HG03097 (cell line): ENCODE measurements around the gene HPCA.
"Not testable (repeated sequence)": the region's sequence is repeated elsewhere in the genome, so short reads cannot be mapped to it uniquely, and the experiment has no call there.

ENCODE experiments used
- ATAC-seq: cut with Tn5 transposase; IDR thresholded peaks from one replicate; pipeline ENCODE4 v1.9.1; 2021; ENCODE audit not compliant: unreplicated experiment, low FRiP score

Gene HPCA

DNA sequence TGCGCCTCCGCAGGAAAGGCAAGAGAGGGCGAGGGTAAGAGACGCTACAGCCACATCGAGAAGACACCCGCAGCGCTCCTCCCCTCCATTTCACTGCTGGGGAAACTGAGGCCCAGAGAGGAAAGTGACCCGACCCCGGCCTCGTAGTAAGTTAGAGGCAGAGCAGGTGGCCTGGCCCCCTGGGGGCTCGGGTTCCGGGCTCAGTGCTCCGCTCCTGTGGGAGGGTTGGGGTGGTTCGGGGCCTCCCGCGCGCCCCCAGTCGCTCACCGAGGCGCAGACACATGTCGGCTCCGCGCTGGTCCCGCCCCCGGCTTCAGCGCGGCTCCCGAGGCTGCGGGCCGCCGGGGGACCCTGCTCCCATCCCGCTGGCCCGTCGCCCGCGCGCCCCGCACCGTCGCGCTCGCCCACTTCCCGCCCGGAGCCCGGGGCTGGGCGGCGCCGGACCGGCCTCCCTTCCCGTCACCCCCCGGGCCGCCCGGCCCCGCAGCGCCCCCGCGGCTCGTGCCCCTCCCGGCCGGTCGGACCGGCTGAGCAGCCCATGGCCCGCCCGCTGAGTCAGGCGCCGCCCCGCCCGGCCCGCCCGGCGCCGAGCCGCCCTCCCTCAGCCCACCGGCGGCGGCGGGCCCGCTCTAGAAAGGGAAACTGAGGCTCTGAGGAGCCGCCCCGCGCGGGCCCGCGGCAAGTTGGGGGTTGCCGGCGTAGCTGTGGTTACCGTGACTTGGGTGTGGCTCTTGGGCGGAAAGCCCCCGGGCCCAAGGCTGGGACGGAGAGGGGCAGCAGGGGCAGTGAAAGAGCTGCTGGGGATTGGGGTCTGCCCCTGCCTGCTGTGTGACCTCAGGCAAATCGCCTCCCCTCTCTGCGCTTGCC lies 14.9 kb downstream of the HPCA start, which contains the start of gene TMEM54:
TSS of gene TMEM54 (minus strand) at position 434 of the 867 bp plus-strand sequence. CDS start at position 283, 151 bp downstream.
- ATAC-seq: no peak

DNA sequence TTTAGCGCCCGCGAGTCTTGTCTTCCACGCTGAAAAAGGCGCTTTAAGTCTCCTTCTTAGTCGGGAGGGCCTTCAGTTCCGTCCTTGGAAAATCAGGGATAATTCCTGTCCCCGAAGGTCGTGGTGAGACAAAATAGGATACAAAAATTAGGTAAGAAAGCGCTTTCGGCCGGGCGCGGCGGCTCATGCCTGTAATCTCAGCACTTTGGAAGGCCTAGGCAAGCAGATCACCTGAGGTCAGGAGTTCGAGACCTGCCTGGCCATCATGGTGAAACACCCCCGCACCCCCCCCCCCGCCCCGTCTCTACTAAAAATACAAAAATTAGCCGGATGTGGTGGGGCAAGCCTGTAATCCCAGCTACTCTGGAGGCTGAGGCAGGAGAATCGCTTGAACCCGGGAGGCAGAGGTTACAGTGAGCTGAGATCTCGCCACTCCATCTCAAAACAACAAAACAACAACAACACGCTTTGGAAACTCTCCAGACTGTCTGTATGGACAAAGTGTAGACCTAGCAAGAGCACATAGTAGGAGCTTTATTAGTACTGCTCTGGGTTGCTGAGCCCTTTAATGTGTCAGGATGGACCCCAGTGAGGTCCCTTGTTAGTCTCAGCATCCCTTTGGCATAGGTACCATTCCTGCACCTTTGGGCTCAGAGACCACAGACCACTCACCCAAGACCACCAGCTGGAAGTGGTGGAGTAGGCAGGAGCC lies 15.7 kb downstream of the HPCA start:
- ATAC-seq: no peak

DNA sequence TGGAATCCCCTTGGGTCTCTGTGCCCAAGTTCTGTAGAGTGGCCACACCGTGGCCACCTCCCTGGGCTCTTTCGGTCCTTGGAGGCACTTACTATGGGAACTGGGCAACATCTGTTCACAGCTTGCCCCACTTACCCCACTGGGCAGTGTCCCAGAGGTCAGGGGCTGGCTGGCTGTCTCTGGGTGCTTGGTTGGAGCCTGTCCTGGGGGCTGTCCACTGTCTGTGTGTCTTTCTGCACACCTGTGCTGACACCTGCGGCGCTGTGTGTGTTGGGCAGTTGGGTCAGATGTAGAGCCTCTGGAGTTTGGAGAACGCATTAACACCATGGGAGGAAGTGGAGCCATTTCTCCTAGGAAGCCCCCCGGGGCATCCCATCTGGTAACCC lies 16.2 kb downstream of the HPCA start:
- ATAC-seq: no peak

DNA sequence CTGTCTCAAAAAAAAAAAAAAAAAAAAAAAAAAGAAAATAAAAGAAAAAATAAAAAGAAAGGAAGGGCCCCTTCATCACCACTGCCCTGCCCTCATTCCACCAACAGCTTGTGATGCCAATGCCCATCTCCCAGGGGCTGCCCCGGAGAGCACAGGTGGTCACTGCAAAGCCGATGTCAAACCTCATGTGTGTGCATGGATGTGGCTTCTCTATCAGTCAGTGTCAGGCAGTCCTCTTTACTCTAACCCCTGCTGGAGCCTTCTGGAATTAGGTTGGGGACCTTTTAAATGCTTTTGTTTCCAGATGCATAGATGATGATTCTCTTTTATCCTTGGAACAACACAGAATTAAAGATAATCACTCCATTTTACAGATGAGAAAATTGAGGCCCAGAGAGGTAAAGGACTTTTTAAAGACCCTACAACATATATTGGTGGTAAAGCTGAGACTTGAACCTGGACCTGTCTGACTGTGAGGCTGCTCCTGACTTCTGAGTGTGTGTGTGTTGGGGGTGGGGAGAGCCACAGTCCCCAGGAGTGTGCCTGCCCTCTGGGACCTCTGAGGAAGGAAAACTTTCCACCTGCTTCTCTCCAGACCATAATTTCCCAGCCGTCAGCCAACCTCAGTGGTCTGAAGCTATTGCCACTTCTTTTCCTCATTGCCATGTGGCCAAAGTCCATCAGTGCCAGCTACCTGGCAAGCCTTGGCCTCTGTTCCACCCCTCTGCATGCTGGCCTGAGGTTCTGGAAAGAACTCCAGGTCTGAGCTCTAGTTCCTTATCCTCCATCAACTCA lies 17.9 kb downstream of the HPCA start:
- no peak for ATAC-seq

DNA sequence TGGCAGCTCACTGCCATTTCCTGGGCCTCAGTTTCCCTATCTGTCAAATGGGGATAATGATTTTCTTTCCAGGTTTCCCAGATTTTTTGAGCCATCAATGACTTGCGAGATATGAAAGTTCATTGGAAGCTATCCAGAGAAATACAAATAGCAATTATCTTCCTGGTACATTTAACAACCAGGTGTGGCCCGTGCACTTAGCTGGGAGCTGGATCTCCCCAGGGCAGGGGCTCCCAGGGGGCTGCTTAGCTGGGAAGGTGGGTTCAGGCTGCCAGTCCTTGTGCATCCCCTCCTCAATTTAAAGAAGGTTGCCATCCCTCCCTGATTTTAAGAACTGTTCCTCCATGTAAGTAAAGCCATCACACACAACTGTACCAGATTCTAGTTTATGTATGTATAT lies 18.5 kb downstream of the HPCA start:
- no peak for ATAC-seq

DNA sequence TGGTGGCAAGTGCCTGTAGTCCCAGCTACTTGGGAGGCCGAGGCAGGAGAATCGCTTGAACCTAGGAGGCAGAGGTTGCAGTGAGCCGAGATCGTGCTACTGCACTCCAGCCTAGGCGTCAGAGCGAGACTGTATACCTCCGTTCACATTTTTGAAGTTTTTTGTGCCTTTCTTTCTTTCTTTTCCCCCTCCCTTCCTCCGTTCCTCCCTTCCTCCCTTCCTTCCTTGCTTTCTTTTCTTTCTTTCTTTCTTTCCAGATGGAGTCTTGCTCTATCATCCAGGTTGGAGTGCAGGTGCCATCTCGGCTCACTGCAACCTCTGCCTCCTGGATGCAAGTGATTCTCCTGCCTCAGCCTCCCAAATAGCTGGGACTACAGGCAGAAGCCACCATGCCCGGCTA lies 19.3 kb downstream of the HPCA start:
- ATAC-seq: not testable (repeated sequence)

DNA sequence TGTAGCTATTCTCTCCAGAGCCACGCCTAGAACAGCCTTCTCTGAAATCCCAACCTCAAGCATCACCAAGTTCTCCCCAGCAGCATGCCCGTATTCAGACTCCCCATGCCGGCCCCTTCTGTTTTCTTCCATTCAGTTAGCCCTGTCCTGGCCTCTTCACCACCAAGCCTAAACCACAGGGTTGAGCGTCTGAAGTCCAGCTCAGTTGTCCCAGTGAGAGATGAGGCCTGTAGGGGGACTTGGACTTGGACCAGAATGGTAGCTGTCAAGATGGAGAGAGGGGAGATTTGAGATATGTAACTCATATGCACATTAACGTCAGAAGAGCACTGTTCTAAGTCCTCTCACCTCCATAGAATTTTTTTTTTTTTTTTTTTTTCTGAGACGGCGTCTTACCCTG lies 20.4 kb downstream of the HPCA start:
- ATAC-seq: no peak

DNA sequence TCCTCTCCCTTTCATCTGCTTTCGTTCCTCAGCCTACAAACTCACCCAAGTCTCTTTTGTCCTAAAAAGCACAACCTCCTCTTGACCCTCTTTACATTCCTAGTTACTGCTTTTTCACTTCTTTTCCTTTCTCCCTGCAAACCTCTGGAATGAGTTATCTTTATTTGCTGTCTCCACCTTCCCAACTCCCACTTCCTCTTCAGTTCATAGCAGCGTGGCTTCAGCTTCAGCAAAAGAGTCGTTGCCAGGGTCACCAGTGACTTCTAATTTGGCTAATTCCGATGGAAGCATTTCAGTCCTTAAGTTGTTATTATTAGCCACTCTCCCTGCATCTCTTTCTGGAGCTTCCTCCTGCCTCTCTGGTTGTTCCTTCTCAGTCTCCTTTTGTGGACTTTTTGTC lies 21.1 kb downstream of the HPCA start:
- ATAC-seq: no peak

DNA sequence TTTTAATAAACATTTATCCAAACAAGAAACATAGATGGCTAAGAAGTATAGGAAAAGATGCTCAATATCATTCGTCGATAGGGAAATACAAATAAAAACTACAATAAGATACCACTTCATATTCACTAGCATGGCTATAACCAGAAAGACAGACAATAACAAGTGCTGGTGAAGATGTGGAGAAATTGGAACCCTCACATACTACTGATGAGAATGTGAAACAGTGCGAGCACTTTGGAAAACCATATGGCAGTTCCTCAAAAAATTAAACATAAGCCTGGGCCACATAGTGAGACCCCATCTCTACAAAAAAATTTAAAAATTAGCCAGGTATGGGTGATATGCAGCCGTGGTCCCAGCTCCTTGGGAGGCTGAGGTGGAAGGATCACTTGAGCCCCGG lies 24.0 kb downstream of the HPCA start:
- ATAC-seq: no peak

DNA sequence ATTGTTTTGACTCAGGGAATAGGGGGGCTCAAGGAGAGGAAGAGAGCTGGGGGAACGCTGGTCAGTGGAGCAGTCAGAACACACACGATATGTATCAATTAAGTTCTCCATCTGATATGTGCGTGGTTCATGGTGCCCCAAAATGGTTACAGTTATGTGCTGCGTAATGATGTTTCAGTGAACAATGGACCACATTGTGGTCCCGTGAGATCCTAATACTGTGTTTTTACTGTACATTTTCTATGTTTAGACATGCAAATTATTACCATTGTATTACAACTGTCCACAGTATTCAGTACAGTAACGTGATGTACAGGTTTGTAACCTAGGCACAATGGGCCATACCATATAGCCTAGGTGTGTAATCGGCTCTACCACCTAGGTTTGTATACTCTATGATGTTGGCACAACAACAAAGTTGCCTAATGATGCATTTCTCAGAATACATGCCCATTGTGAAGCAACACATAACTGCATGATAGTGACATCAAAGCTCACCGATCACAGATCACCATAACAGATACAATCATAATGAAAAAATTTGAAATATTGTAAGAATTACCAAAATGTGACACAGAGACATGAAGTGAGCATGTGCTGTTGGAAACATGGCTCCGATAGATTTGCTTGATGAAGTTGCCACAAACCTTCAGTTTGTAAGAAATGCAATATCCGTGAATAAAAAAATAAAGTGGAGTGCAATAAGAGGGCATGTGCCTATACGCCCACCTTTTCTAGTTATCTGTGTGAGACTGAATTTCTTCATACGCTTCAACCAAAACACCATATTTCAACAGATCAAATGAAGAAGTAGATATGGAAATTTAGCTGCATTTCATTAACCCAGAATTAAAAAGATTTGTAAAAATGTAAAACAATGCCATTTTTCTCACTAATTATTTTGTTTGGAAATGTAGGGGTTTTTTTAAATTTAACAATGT lies 29.7 kb downstream of the HPCA start:
- ATAC-seq: no peak

DNA sequence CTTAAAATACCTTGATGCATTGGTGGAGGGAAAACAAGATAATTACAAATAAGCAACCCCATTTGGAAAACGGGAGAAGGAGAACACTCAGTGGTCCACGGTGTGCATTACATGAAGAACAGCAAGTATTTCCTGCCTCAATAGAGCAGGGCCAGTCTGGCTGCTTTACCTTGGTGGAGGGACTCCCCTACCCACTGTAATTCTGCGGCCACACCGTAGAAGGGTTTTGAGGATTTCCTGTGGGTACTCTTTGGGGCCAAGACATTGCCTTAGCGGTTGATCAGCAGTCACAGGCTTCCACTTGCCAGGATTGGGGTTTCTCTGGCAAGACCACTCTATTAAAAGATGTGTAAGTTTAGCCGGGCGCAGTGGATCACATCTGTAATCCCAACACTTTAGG lies 31.2 kb downstream of the HPCA start:
- no peak for ATAC-seq

DNA sequence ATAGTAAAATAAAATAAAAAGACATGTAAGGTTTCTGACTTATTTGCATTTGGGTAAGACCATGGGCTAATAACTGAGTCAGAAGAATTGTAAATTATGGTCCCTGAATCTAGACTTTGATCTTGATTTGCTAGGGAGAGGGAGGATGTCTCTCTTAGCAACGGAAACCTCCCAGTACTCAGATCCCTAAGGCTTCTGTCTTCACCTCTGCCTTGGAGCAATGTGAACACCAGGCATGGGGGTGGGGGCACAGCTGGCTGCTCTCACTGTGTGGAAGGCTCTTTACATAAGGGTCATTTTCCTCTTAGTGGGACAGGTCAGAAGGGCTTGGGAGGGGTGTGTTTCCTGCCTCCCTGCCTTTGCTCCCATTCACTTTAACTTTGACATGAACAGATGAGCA lies 31.9 kb downstream of the HPCA start:
- no peak for ATAC-seq

DNA sequence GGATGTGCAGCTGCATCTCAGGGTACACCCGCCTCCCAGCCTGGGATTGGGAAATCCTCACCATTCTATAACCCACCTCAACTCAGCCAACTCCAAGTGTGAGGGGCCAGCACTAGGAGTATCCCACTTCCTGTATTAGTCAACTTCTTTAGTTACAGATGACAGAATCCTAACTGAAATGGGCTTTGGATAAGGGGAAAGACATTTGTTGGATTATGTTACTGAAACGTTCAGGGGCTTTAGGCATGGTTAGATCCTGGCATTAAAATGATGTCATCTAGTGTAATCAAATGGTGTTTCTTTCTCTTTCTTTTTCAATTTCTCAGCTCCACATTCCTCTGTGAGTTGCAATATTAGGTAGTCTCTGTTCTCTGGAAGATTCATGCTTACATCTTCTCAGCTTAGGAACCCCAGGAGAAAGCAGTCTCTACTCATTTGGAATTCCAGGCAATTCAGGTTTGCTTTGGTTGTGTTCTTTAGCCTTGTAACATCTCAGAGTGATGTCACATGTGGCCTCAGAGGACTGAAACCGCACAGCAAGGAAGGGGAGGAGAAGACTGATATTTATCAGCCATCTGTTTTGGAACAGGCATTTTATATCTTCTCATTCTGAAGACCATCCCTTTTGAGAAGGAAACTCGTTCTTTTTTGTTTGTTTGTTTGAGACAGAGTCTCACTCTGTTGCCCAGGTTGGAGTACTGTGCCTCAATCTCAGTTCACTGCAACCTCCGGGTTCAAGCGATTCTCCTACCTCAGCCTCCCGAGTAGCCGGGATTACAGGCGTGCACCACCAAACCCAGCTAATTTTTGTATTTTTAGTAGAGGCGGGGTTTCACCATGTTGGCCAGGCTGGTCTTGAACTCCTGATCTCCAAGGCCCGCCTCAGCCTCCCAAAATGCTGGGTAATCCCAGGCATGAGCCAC lies 33.8 kb downstream of the HPCA start:
- ATAC-seq: no peak

DNA sequence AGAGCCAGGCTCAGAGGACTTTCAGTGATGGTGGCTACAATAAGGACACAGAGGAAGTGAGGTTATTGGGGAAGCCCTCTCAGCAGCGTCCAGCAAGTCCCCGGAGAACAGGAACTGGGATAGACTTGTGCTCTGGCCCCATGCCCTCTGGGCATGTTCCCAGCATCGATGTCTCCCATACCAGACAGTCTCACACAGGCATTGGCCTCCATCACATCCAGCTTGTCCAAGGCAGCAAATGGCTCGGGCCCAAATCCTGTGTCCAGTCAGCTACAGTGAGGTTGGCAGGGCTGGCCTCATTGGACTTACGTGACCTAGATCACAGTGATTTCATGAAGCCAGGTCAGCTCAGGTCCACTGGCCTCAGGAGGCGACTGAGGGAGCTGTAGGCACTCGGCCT lies 34.5 kb downstream of the HPCA start:
- ATAC-seq: no peak

DNA sequence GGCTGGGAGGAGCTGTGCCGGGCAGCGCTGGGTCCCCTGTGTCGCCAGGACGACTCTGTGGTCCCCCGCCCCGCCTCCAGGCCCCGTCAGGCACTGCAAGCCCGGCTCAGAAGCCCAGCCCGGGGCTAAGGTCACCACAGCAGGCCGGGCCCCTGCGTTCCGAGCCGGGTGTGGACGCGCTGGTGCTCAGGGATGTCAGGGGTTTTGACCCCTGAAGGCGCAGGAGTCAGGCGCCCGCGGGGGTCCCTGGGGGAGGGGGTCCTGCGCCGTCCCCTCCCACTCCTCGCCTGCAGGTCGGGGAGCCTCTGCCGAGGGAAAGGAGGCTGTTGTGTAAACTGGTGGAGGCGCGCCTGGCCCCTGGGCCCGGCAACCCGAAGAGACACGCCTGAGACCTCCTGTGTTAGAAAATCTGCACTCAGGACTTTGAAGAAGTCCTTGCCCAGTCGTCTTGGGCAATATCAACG lies 38.6 kb downstream of the HPCA start:
- no peak for ATAC-seq

DNA sequence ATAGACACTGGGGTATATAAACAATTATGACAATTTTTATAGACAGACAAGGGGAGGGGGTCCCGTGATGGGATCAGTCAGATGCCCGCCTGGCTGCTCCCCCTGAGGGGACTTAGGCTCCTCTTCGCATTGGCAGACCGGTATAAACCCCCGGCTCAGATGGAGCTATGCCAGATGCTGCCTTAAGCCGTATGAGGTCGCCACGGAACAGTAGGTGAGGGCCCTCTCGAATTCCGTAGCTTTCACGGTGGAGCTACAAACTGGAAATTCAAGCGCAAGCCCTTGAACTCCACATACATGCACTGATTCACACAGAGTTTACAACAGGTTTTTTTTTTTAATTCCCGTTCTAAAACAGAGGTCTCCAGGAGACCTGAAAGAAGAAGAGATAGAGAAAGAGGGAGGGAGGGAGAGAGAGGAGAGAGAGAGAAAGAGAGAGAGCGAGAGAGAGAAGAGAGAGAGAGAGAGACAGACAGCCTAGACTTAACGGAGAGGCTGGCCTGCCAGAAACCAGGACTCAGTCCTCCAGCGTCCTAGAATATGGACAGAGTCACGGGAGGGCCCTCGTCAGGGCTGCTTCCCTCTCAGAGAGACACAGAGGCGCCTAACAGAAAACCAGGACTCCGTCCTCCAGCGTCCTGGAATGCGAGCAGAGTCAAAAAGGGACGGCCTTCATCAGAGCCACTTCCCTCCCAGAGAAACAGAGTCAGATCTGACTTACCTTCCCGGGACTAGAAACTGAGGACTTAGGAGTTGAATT lies 39.3 kb downstream of the HPCA start:
- no peak for ATAC-seq

DNA sequence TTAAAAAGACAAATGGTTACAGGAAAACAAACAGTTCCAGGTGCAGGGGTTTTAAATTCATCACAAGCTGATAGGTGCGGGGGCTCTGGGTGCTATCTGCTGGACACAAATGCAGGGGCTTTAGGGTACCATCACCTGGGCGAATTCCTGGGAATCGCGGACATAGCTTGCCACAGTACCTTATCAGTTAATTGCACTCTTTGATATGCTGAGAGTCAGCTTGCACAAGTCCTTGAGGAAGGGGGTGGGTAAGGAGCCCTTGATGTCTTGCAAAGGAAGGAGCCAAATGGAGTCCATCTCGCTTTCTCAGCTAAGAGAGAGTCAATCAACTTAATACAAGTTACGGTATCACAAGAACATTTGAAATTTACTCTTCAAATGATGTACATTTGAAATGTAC lies 40.3 kb downstream of the HPCA start:
- ATAC-seq: no peak

DNA sequence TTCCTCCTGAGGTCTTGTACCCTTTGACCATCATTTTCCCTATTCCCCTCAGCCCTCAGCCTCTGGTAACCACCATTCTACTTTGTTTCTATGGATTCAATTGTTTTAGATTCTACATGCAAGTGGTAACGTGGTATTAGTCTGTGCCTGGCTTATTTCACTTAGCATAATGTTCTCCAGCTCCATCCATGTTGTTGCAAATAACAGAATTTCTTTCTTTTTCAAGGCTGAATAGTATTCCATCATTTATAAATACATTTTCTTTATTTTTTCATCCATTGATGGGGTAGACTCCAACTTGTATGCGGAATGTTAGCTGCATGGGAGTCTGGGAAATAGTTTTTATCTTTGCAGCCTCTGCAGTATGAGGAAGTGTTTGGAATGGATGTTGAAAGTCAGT lies 41.1 kb downstream of the HPCA start:
- no peak for ATAC-seq
